HG03039 (cell line): ENCODE data around the gene PAPPA.

Source experiments
- ATAC-seq: cut with Tn5 transposase; IDR thresholded peaks from one replicate; pipeline ENCODE4 v1.9.1; 2021; ENCODE audit warnings: mild to moderate bottlenecking, moderate library complexity; ENCODE audit not compliant: unreplicated experiment

The PAPPA gene

DNA sequence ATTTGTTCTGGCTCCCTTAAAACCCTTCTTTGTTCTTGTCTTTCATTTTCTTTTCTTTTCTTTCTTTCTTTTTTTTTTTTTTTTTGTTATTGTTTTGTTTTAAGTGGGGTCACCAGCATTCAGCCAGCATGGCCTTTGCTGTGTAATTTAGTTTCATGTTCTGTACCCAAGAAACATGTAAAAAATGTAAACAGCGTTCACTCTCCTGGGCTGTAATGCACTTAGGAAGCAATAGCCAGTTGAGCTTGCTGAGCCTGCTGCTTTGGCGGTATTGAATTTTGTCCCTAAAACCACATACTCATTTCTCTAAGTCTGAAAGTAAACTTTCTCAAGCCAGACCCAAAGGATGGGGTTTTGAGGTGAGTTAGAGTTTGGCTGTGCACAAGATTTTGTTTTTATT lies 158.6 kb downstream of the PAPPA start:
- no peak for ATAC-seq

DNA sequence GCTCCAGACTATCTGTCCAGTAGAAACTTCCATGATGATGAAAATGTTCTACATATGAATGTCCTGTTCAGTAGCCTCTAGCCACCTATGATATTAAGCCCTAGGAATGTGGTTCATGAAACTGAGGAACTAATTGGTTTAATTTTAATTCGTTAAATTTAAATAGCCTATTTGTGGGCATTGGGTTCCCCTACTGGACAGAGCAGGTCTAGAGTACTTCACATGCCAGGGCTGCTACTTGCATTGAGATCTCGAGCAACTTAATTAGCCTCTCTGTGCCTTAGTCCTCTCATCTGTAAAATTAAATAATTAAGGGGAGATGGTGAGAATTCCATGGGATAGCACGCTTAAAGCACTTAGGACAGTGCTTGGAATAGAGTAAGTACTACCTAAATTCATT lies 160.0 kb downstream of the PAPPA start:
- no peak for ATAC-seq

- no peak for ATAC-seq
Measured at GRCh38 chr9:116316246-116316645, 162.7 kb downstream of the PAPPA start.

DNA sequence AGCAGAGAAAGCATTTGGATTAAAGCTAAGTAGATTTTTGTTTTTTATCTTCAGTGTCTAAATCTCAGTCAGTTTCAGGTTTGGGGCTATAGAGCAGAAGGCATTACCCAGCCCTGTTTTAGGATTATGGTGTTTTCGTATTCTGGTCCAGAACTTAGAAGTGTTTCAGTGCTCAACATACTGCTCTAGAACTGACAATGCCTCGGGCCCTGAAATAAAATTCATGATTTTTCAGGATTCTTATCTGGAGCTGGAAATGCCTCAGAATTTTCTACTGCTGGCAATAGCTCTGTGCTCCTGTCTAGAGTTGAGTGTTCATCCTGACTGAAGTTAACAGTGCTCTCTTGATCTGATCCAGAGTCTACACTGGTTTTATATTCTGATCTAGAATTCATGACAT lies 163.9 kb downstream of the PAPPA start:
- ATAC-seq = no peak

- ATAC-seq = no peak
Measured at GRCh38 chr9:116318468-116319374, 165.1 kb downstream of the PAPPA start.

DNA sequence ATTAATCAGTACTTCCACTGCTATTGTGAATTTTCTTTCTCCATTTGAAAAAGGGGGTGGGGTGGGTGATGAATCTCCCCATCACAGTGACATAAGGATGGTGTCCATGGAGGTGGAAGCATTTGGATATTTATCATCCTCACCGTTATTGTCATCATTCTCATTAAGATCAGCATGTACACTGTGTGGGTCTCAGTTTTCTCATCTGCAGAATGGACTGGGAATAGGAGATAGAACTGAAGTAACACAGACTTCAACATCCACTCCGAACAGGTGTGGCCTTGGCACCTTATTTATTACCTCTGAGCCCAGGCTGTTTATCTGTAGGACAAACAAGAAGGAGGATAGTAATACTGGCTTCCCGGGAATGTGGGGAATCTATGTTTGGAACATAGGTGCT lies 165.9 kb downstream of the PAPPA start:
- no peak for ATAC-seq

DNA sequence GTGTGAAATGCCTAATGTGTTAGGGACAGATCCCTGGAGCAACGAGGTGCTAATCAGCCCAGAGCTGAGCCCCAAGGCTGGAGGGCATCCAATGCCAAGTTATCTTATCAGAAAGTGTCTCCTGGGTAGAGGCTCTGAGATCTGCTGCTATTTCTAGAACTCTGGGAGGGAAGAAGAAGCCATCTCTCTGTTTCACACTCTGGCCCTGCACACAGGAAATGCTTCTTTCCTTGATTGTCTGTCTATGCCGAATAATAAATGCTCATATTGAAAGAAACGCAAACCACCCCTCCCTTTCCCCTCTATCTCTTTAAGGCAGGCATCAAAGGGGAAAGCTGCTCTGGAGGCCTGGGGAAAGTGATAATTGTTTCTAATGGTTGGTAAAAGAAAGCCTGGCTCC lies 166.7 kb downstream of the PAPPA start:
- no peak for ATAC-seq

DNA sequence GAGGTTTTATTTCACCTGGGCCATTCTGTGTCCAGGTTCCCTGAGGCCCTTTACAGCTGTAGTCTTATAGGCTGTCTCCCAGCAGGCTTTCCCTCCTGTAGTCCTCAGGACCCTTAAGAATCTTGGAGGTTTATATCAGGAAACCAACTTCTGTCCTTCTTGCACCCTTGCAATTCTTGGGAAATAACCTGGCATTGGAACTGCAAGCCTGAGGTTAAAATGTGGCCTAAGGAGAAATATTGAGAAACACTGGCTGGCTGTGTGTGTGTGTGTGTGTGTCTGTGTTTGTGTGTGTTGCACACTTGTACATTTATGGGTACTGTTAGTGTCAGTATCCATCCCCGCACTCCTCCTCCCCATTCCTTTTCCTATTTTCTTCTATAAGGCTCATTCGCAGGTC lies 168.9 kb downstream of the PAPPA start:
- no peak for ATAC-seq

DNA sequence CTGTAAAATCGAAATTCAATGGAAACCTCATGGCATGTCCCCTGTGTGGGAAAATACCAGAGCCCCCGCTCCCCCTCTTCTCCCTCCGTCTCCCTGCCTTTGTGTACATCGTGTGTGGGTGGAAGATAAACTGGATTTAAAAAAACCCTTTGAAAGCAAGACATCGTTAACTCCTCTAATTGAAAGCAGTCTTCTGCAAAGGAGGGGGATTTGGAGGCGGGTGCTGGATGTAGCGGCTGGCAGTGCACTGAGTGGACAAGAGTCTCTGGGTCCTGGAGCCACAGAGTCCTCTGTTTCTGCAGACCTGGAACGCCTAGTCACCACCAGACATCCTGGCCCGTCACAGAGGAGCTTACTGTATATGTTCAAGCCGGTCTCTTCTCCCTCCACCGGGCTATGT lies 169.4 kb downstream of the PAPPA start:
- ATAC-seq = no peak

DNA sequence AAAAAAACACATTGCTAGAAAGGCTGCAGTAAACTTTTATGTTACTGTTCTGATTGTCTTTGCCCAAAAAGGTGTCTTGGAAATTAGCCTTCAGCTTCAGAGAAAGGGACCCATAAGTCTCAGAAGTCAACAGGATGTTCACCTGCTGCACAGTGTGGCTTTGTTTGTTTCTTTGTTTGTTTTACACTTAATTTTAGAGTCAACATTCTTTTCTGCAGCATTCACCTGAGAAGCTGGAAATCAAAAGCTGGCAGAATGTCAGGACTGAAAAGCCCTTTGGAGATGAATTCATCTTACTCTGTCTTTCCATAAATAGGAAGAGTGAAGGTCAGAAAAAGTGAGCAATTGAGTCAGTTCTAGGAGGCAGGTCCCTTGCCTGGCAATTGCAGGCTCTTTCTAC lies 170.0 kb downstream of the PAPPA start:
- ATAC-seq = no peak

DNA sequence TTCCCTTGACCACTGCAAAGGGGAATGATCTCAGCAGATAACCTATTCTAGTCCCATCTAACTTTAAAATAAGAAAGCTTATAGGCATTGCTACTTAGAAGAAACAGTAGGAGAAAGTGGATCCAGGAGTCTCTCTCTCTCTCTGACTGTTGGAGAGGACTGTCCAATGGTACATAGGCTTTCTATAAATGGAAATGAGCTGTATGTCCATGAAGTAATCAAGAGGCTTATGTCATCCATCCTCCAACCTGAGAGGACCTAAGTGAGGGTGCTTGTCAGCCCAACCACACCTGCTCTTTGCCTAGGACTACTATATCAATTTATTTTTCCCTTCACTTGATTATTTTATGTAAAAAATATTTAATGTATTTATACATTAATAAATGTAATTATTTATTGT lies 172.3 kb downstream of the PAPPA start:
- no peak for ATAC-seq

DNA sequence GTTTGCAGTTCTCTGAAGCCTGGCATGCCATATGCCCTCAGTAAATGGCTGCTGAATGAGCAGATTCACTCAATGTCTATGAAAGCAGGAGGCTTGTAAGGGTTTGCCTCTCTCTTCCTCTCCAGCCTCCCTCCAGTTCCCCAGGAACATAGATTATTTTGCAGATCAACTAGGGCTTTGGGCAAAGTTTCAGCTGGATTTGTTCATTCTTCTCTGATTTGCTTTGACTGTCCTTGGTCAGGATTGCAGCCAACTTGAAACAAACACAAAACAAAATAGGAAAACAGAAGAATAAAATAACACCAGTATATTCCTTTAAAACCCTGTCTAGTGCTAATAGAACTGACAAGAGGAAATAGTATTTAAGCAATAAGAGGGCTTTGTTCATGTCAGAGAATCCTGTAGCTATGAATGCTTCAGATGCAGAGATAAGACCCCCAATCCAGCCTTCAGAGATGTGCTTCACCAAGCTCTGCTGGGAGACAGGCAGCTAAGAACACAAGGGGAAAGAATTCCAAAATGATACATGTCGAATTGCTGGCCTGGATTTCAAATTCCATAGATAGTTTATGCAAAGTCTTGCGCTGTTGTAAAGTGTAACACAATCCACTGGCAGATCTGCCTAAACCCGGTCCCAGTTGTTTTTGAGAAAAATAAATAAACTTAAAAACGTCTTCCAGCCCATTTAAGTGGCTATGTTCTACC lies 174.3 kb downstream of the PAPPA start:
- no peak for ATAC-seq

DNA sequence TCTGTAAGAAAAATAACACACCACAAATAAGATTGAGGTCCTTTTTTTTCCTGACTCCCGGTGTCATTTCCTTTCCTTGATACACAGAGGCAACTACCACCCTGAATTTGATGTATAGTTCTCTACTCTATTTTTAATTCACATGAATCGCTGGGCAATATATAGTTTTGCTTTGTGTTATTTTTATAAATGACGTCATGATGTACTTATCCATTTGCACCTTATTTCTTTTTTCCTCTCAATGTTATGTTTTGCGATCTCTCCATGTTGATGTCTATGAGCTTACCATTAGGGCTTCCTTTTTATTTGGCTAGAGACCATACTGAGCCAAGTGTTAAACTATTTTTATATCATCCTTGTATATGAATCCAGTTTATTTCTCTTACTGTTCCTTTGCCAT lies 175.9 kb downstream of the PAPPA start:
- ATAC-seq = no peak

DNA sequence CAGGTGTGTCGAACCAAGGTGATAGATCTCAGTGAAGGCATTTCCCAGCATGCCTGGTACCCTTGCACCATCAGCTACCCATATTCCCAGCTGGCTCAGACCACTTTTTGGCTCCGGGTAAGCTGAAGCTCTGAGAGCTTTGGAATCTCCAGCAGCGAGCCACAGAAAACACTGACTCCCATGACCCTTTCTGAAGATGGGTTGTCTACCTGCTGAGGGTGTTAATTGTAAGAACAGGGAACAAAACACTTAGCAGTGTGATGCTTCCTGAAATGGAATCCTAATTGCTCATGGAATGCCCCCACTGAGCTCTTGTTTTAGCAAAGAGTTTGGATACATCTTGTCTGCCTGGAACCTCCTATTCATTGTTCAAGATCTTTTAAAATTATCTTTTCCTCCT lies 177.7 kb downstream of the PAPPA start:
- no peak for ATAC-seq

DNA sequence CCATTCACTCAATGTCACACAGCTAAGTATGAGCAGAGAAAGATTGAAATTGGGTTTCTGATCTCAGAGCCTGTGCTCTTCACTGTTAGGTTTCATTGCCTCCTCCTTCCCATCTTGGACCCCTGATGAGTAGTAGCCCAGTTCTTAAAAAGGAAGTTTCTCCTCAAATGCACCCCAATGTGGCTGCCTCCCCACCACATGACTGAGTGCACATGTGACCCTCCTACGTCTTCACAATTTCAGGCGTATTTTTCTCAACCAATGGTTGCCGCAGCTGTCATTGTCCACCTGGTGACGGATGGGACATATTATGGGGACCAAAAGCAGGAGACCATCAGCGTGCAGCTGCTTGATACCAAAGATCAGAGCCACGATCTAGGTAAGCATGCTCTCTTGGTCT lies 178.5 kb downstream of the PAPPA start:
- ATAC-seq = no peak

DNA sequence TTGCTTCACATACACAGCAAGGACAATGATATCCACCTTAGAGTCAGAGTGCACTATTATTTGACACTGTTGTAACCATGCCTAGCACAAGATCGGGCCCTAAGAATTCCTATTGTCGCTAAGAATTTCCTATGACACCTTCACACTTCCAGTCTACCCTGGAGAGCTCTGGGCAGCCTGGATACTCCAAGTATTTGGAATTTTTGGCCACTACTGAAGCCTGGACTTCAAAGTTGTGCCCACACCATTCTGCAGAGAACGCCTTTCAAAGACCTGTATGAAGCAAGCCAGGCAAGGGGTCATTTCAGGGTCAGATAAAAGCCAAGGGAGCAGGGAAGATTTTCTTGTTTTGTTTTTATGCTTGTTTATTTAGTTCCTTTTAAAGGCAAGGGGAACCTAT lies 179.7 kb downstream of the PAPPA start:
- ATAC-seq = no peak

- no peak for ATAC-seq
Measured at GRCh38 chr9:116334546-116335150, 181.1 kb downstream of the PAPPA start.

DNA sequence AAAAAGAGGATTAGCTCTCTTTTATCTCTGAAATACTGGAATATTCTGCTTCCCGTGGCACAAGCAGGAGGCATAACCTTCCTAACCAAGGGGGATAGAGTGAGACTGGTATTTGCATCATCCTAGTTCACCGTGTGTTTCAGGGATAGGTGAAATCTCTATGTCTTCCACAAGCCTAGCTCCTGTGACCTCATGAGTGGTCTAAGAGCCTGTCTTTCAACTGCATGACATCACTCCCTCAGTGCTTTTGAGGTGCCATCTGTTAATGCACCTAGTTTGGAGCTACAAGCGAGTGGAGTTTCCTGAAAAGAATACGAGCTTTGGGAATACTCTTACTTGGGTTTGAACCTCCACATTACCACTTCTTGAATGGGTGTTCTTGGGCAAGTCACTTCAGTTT lies 181.8 kb downstream of the PAPPA start:
- no peak for ATAC-seq

DNA sequence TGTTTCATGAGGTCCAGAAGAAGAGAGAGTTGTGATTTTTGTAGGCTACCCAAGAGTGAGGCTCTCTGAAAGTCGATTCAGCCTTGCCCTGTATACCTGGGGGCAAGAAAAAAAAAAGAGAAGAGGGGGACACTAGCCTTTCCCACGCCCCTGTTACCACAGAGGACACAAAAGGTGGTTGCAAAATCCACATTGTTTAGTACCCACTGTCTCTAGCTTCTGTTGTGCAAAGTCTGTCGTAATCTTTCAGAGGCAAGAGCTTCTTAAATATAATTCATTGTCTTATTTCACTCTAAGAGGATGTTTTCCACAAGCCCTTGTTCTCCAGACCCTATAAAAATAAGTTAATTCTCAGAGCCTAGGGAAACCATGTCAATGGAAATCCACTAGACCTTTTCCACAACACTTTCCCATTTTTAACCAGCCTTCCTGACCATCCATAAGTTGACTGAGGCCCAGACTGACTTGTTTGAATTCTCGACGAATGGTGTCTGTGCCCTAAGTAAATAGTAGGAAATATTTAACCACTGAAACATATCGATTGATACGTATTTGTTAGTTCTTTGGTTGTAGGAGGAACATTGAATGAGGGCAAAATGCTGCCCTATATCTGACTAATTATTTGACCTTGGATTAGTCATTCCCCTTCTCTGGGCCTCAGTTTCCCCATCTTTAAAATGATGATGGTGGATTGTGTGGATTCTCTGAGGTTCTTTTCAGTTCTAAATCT lies 182.7 kb downstream of the PAPPA start:
- no peak for ATAC-seq

- ATAC-seq = no peak
Measured at GRCh38 chr9:116337015-116337414, 183.4 kb downstream of the PAPPA start.

GRCh38 chr9:116340270-116340669 lies 186.7 kb downstream of the PAPPA start:
- no peak for ATAC-seq
